ENCODE data around the gene FOXD4L6.
"Not testable (repeated sequence)": the region's sequence is repeated elsewhere in the genome, so short reads cannot be mapped to it uniquely, and the experiment has no call there.

The FOXD4L6 gene

DNA sequence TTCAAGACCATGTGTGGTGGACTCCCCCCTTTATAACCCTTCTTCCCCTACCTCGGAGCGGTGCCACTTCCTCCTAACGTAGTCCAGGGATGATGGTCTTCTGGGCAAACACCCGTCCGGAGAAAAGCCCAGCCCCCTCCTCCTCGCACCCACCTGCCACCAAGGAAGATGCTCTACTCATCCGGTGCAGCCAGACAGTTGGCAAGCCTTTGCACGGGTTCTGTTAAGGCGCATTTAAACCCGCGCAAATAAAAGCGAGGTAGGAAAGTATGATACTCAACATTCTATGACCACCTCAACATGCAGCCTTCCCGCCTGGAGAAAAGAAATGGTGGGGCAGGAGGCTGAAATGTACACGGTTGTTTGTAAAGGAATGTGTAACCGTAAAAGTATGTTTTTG lies at the start of gene FOXD4L6:
TSS of gene FOXD4L6 (minus strand) at position 101 of the 400 bp plus-strand sequence. CDS start 298 bp downstream, outside the sequence.
- DNase-seq (ENCODE audit: low spot score), result not testable (repeated sequence)

DNA sequence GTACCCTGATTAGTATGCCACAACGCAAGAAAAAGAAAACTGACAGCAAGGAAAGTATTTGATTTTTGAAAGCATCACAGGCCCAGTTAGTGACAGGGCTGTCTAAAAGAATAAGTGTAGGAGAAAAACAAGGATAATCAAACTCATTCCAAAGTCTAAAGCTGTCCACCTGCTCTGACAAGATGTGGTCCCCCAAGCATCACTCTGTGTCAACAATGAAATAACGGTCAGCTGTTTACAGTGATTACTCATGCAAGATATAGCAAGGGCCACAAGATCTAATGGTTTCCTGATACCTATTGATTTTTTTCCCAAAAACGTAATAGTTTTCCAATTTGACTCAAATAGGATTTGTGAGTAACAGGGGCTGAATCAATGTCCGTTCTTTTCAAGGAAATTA lies 46.5 kb upstream of the FOXD4L6 start:
- DNase-seq (ENCODE audit: low spot score), result not testable (repeated sequence)

DNA sequence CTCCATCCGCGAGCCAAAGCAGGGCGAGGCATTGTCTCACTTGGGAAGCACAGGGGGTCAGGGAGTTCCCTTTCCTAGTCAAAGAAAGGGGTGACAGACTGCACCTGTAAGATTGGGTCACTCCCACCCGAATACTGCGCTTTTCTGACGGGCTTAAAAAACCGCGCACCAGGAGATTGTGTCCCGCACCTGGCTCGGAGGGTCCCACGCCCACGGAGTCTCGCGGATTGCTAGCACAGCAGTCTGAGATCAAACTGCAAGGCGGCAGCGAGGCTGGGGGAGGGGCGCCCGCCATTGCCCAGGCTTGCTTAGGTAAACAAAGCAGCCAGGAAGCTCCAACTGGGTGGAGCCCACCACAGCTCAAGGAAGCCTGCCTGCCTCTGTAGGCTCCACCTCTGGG lies 21.6 kb upstream of the FOXD4L6 start:
- DNase-seq (ENCODE audit: low spot score), result not testable (repeated sequence)

DNA sequence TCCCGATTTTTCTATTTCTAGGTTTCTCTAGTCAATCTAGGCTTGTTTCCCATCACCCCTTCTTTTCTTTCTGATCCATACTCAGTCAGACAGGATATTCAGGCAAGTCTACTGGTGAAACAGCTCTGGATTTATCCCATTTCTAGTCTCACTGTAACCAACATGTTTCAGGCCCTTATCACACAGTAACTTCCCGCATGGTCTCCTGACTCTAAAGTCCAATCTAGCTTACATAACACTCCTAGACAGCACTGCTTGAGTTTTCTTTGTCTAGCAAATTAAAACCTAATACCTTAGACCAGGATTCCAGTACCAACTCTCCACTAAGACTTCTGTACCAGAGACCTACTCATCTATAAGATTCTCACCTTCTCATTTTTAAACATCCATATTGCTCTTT lies 13.4 kb upstream of the FOXD4L6 start:
- not testable (repeated sequence) for DNase-seq (ENCODE audit: low spot score)

DNA sequence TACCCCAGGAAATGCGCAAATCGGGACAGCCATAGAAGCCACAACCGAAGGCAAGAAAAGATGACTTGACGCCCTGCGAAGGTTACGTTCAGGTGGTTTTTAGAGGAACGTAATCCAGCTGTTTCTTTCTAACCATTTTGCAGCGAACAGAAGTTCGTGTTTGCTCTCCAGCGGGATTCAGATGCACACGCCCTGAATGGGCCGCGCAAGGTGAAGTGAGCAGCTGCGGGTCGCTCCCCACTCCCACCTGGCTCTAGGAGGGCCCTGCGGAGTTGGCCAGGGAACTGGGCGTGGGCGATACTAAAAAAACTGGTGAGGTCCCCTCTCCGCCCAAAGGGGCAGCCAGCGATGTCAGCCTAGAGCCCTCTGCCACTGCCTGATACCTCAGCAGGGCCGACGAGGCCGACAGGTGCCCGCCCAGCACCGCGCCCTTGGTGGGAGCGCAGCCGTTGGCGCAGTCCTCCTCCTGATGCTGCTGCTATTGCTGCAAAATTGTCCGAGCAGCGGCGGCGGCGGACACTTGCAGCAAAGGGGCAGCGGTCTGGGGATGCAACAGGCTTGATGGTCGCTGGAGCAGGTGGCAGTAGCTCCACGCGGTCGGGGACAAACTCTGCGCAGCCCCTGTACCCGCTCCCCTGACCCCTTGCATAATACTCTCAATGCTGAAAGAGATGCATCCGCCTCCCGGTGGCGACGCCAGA lies 1.6 kb downstream of the FOXD4L6 start:
- DNase-seq (ENCODE audit: low spot score), result not testable (repeated sequence)

DNA sequence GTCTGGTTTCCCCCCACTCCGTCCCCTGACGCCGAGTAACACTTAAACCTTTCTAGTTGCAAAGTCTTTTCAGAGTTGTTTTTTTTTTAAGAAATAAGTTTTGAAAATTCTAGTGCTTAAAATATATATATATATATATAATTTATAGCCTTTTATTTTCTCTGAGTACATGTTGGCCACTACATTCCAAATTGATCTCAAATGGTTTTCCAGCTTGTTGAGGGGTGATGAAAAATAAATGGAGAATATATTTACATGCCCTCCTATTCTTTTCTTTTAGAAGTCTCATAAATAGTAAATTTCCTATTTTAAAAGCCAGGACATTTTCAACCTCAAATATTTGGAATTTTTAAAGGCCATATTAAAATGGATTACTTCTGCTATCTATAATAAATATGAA lies 2.5 kb downstream of the FOXD4L6 start:
- not testable (repeated sequence) for DNase-seq (ENCODE audit: low spot score)

DNA sequence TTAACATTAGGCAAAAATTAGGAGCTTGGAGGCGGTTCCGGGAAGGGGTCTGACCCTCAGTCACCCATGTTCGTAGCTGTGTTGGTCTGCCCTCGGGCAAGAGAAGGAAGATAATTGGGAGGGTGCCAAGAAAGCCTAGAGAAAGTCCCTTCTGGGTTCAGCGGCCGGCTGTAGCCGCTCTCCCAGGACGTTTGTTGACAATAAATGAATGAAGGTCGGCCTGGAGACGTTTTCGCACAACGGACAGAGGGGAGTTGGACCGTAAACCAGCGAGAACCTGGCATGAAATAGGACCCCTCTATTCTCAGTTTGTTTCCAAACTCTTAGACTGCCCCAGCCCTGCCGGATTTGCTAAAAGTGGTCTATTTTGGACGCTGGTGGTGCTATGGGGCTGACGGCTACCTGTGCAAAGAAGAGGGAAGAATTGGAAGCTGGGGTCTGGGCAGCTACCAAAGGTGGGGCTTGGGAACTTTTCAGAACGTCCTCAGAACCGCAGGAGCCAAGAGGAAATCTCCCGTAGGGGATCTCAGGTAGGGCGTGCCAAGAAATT lies 3.3 kb downstream of the FOXD4L6 start:
- DNase-seq (ENCODE audit: low spot score), result not testable (repeated sequence)

DNA sequence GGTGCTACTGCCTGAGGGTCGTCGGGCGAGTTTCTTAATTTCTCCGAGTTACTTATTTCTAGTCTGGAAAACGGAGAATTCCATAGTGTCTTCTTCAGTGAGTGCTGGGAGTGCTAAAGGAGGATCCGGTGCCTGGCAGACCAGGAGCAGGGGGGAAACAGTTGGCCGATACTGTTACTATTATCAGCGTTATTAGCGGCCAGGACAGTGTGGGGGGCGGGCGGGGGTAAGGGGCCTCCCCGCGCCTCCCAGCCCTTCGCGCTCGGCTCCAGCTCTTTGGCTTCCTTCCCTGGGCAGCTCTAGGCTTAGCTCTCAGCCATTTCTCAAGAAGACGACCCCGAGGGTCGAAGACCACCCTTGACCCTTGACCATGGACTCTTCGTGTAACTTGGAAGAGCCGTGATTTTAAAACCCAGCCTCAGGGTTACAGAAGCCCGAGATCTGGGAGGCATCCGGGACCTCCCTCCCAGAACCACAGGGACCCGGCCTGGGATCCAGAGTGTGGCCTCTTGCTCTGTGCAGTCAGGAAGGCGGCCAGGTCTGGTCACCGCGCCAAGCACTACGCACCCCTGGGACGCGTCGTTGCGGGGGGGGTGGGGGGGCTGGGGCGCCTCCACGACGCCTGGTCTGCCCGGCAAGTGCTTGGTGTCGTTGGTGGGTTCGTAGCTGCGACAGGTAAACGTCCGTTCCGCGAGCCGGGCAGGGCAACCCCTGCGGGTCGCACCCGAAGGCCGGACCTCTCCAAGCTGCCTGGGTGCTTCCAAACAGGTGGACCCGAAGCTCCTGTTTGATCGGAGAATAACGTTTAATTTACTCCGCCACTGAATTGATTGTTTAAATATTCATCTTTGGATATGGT lies 4.0 kb downstream of the FOXD4L6 start:
- not testable (repeated sequence) for DNase-seq (ENCODE audit: low spot score)

DNA sequence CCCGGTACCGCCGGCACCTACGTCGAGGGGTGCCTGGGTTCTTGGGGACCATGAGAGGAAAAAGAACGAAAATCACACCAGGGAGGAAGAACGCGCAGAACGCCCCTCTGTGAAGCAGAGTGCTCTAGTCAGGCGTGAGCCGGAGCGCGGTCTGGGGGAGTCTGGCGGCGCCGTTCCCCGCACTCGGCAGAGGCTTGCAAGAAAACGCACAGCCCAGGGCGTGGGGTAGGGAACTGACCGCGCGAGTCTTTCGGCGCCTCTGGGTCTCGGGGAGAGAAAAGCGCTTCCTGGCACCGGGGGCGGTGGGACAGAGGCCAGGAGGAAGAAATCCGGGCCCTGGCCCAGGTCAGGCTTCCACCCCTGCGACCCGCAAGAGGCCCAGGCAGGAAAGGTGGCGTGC lies 4.7 kb downstream of the FOXD4L6 start:
- DNase-seq (ENCODE audit: low spot score), result not testable (repeated sequence)

DNA sequence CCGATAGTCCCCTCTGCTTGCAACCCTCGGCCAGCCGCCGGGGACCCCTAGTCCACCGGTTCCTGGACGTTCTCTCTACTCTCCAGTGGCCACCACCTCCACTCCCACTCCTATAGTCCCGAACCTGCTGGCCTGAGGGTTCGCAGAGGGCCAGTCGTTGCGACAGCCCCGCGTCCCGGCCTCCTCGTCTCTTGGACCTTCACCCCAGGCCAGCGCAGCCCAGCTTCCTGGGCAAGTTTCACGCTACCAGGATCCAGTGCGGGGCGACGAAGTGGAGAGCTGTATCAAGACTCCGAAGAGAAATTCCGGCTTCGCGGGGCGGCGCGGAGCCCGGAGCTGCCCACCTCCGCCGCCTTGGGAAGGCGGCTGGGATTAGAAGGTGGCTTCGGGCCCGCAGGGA lies 5.1 kb downstream of the FOXD4L6 start:
- not testable (repeated sequence) for DNase-seq (ENCODE audit: low spot score)

DNA sequence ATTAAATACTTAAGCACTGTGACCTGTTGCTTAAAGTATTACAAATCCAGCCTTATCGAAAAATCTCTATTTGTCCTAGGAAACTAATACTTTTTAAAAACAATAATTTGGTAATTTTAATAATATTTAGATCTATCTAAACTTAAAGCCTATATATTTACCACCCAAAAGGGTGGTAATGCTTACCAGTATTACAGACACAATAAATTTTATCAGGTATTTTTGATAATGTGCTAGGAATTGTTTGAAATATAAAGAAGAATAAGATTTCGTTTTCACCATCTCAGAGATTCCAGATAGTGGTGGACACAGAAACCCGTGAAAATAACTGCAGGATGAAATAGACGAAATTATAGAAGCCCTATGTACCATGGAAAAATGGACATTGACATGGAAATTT lies 7.8 kb downstream of the FOXD4L6 start:
- DNase-seq (ENCODE audit: low spot score), result not testable (repeated sequence)

DNA sequence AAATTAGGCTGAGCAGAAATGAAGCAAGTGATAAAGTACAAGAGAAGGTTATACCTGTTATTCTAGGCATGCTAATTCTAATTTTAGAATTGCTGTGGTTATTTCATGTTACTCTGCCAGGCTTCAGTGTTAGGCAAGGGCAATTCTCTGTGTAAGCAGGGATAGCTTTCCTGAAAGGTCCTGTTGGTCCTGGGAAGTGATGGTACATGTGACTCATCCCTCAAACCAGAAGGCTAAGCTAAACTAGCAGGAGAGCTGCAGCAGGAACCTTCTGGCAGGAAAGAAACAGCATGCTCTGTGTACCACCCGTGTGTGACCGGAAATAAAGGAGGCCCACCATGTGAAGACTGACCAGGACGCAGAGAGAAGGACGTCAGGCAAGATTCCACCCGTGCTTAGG lies 8.8 kb downstream of the FOXD4L6 start:
- not testable (repeated sequence) for DNase-seq (ENCODE audit: low spot score)

DNA sequence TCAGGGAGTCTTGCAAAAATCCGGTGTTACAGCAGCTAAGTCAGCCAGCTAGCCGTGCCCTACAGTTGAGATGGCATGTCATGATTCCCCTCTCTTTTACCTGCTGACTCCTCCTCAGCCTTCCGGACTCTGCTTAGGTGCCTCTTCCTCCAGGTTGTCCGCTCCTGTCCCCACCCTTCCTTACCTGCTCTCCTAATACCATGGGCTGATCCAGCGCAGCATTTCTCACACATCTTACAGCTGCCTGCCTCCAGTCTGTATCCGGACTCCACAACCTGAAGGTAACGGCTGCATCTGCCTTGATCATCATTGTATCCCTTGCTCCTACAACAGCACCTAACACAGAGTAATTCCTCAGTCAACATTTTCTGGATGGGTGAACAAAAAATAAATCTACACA lies 9.2 kb downstream of the FOXD4L6 start:
- DNase-seq (ENCODE audit: low spot score), result not testable (repeated sequence)

DNA sequence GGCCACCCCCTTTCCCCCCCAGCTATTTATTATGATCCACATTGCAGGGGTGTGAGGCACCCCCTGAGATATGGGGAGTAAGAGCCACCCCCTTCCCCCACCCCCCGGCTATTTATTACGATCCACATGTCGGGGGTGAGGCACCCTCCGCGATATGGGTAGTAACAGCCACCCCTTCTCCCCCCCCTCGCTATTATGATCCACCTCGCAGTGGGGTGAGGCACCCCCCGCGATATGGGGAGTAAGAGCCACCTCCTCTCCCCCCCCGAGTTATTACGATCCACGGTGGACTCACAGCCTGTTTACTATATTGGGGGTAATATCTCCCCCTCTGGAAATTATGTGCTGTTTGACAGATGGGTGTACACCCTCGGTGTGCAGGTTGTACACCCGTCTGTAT lies 15.1 kb downstream of the FOXD4L6 start:
- not testable (repeated sequence) for DNase-seq (ENCODE audit: low spot score)

DNA sequence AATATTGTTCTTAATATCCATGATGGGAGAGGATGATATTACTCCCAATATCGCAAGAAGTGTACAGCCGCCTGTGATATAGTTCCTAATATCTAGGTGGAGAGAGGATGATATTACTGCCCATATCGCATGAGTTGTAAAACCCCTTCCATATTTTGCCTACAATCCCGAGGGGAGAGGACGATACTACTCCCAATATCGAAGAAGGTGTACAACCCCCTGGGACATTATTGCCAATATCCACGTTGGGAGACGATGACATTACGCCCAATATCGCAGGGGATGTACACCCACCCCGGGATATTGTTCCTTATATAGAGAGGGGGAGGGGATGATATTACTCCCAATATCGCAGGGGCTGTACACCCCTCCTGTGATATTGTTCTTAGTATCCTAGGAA lies 17.1 kb downstream of the FOXD4L6 start:
- not testable (repeated sequence) for DNase-seq (ENCODE audit: low spot score)

DNA sequence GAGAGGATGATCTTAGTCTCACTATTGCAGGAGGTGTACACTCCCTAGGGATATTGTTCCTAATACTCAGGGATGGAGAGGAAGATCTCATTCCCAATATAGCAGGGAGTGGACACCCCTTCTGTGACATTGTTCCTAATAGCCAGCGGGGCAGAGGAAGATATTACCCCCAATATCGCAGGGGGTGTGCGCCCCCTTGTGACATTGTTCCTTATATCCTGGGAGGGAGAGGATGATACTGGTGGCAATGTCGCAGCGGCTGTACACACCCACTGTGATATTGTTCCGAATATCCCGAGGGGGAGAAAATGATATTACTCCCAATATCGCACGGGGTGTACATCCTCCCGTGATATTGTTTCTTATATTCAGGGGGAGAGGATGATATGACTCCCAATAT lies 17.6 kb downstream of the FOXD4L6 start:
- not testable (repeated sequence) for DNase-seq (ENCODE audit: low spot score)

DNA sequence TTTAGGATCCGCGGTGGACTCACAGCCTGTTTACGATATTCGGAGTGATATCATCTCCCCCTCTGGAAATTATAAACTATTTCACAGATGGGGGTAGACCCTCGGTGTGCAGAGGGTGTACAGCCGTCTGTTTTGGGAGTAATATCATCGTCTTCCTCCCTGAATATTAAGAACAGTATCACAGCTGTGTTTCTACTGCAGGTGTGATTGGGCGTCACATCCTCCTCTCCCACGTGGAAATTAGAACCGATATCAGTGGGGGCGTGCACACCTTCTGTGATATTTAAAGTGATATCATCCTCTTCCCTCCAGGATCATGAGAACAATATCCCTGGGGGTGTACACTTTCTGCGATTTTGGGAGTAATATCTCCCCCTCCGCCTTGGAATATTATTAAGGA lies 19.2 kb downstream of the FOXD4L6 start:
- not testable (repeated sequence) for DNase-seq (ENCODE audit: low spot score)

DNA sequence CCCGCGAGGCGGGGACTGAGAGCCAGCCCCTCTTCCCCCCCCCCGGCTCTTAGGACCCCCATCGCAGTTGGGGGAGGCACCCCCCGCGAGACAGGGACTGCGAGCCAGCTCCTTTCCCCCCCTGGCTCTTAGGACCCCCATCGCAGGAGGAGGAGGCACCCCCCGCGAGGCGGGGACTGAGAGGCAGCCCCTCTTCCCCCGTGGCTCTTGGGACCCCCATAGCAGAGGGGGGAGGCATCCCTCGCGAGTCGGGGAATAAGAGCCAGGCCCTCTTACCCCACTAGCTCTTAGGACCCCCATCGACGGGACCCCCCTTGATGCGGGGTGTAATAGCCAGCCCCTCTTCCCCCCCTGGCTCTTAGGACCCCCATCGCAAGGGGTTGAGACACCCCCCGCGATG lies 19.7 kb downstream of the FOXD4L6 start:
- DNase-seq (ENCODE audit: low spot score), result not testable (repeated sequence)

DNA sequence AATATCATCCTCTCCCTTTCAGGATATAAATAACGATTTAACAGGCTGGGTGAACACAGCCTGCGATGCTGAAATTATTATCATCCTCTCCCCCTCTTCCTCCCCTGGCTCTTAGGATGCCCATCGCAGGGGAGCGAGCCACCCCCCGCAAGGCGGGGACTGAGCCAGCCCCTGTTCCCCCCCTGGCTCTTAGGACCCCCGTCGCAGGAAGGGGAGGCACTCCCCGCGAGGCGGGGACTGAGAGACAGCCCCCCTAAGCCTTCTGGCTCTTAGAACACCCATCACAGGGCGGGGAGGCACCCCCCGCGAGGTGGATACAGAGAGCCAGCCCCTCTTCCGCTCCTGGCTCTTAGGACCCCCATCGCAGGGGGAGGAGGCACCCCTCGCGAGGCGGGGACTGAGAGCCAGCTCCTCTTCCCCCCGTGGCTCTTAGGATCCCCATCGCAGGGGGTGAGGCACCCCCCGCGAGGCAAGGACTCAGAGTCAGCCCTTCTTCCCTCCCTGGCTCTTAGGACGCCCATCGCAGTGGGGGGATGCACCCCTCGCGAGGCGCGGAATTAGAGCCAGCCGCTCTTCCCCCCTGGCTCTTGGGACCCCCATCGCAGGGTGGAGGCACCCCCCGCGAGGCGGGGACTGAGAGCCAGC lies 21.9 kb downstream of the FOXD4L6 start:
- not testable (repeated sequence) for DNase-seq (ENCODE audit: low spot score)

DNA sequence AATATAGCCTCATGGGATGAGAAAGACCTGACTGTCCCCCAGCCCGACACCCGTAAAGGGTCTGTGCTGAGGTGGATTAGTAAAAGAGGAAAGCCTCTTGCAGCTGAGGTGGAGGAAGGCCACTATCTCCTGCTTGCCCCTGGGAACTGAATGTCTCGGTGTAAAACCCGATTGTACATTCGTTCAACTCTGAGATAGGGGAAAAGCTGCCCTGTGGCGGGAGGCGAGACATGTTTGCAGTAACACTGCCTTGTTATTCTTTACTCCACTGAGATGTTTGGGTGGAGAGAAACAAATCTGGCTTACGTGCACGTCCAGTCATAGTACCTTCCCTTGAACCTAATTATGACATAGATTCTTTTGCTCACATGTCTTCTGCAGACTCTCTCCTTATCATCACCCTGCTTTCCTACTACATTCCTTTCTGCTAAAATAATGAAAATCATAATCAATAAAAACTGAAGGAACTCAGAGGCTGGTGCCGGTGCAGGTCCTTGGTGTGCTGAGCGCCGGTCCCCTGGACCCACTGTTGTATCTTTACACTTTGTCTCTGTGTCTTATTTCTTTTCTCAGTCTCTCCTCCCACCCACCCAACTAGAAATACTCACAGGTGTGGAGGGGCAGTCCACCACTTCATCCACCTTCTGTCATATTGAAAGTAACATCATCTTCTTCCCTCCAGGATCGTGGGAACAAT lies 22.8 kb downstream of the FOXD4L6 start:
- not testable (repeated sequence) for DNase-seq (ENCODE audit: low spot score)

DNA sequence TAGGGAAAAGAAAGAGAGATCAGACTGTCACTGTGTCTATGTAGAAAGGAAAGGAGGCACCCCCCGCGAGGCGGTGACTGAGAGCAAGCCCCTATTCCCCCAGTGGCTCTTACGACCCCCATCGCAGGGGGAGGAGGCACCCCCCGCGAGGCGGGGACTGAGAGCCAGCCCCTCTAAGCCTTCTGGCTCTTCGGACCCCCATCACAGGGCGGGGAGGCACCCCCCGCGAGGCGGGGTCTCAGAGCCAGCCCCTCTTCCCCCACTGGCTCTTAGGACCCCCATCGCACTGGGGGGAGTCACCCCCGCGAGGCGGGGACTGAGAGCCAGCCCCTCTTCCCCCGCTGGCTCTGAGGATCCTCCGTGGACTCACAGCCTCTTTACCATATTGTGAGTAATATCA lies 23.9 kb downstream of the FOXD4L6 start:
- DNase-seq (ENCODE audit: low spot score), result not testable (repeated sequence)

DNA sequence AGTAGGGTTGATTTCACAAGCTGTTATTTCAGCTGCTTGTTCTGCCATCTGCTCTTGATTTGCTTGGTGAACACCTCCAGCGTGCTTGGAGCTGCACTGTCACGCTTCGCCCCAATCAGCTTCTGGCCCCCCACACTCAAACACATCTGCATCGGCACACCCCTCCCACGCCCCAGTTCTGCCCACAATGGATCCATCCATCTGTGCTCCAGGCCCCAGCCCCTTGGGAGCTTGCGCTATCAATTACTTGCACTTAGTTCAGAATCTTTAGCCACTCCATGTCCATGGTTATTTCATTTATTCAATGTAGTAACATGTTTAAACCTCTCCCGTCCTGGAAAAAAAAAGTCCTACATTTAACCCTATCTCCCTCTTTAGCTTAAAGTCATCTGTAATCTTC lies 28.0 kb downstream of the FOXD4L6 start:
- DNase-seq (ENCODE audit: low spot score), result not testable (repeated sequence)
